ENCODE results near the gene CRACR2B. TPM values are rescaled to one million over a fixed set of nuclear protein-coding genes. Genes with fewer than 3 reads are reported as not detected.

The CRACR2B gene
- total RNA-seq, 1 donor from 2014 or later: 43.6 TPM

GRCh38 chr11:790721-791564, 36.8 kb upstream of the CRACR2B start:
- ATAC-seq (no peak), DNase-seq (no peak)
- intact Hi-C loops (cut with DNase I): no loop called here
- Histone ChIP-seq H3K36me3 (peaks cover 20% of the 10 kb centered on the region), H3K4me1 (peaks cover 16% of the 10 kb centered on the region), H3K4me3 (no peak overlapping the region), H3K27me3 (ENCODE audit: low read depth) (peaks cover 18% of the 10 kb centered on the region), H3K27ac (no peak overlapping the region), H3K9me3 (no peaks in the 10 kb centered on the region)
- TF ChIP-seq CTCF (IDR thresholded peaks at IDR 0.05): no peak

- Histone ChIP-seq H3K27me3 (ENCODE audit: low read depth) (peaks cover 18% of the 10 kb centered on the region), H3K4me1 (peaks cover 24% of the 10 kb centered on the region), H3K36me3 (peaks cover 20% of the 10 kb centered on the region), H3K27ac (no peak overlapping the region), H3K9me3 (no peaks in the 10 kb centered on the region), H3K4me3 (no peak overlapping the region)
- no peak for TF ChIP-seq CTCF (IDR thresholded peaks at IDR 0.05)
- no peak for ATAC-seq
- no peak for DNase-seq
- intact Hi-C loops (cut with DNase I): no loop called here
Observed at GRCh38 chr11:791658-792534, 35.8 kb upstream of the CRACR2B start.

GRCh38 chr11:792535-792821, 35.2 kb upstream of the CRACR2B start:
- DNase-seq: no peak
- Histone ChIP-seq H3K4me1 (peaks cover 30% of the 10 kb centered on the region), H3K27me3 (ENCODE audit: low read depth) (peaks cover 18% of the 10 kb centered on the region), H3K27ac (no peak overlapping the region), H3K36me3 (peaks cover 20% of the 10 kb centered on the region), H3K9me3 (no peaks in the 10 kb centered on the region), H3K4me3 (no peak overlapping the region)
- intact Hi-C loops (cut with DNase I): no loop called here
- no peak for ATAC-seq
- no peak for TF ChIP-seq CTCF (IDR thresholded peaks at IDR 0.05)

- peaks cover 20% of the 10 kb centered on the region for H3K36me3 ChIP-seq
- H3K9me3 ChIP-seq: no peaks in the 10 kb centered on the region
- ATAC-seq (no peak), DNase-seq (no peak)
- no peak overlapping the region for H3K27ac ChIP-seq
- no peak overlapping the region for H3K4me3 ChIP-seq
- H3K4me1 ChIP-seq: peaks cover 32% of the 10 kb centered on the region
- intact Hi-C loops (cut with DNase I): no loop called here
- peaks cover 18% of the 10 kb centered on the region for H3K27me3 ChIP-seq (ENCODE audit: low read depth)
- TF ChIP-seq CTCF (IDR thresholded peaks at IDR 0.05): no peak
Observed at GRCh38 chr11:792873-793272, 34.8 kb upstream of the CRACR2B start.

- Histone ChIP-seq H3K4me1 (peaks cover 36% of the 10 kb centered on the region), H3K36me3 (peaks cover 20% of the 10 kb centered on the region), H3K4me3 (no peak overlapping the region), H3K27me3 (ENCODE audit: low read depth) (peaks cover 15% of the 10 kb centered on the region), H3K9me3 (no peaks in the 10 kb centered on the region), H3K27ac (no peak overlapping the region)
- TF ChIP-seq CTCF (IDR thresholded peaks at IDR 0.05): no peak
- intact Hi-C loops (cut with DNase I): no loop called here
- DNase-seq: no peak
- no peak for ATAC-seq
Observed at GRCh38 chr11:793556-793955, 34.2 kb upstream of the CRACR2B start.

Data from lower lobe of right lung (tissue), 2 donors.